Measurements from ENCODE around the gene UVSSA. TPM values are rescaled to one million over a fixed set of nuclear protein-coding genes. Genes with fewer than 3 reads are reported as not detected.

The UVSSA gene
- total and polyA plus RNA-seq, 9 of the 15 experiments (the other 6 are each of a cell fraction or from before 2014, with no cell fraction given) = 0.21 to 14.6 (median 3.3) TPM

GRCh38 chr4:1354136-1354982 is 7.4 kb downstream of the UVSSA start:
- H2AFZ ChIP-seq (ENCODE audit: low read depth, low read length) = no peak overlapping the region
- DNase-seq (ENCODE audit: extremely low read depth in 1 of 4, low spot score in 3 of 4) (no peak), ATAC-seq (0 out of 3 replicates have a peak, but pooled peaks have one; percentile 15), FAIRE-seq (no peak)
- peaks cover 10% of the 10 kb centered on the region; the same call in 1 of the 2 replicates for H4K20me1 ChIP-seq (replicated peaks; ENCODE audit: control insufficient read depth, insufficient read depth, low read length)
- no peak overlapping the region for H3K27ac ChIP-seq (ENCODE audit: extremely low read depth, low read depth, low read length)
- POLR2A ChIA-PET = interaction anchor here (0.6 to 0.9 kb wide), 3 partner anchors 155 to 1043 kb away, joined by 3 to 4 read pairs (median 3); no protein-coding TSS in a partner anchor
- 76% methylated on average over 24 of the region's 36 CpGs for WGBS (ENCODE audit: insufficient coverage, low coverage, missing lambda C conversion rate)
- no peak overlapping the region for H3K9ac ChIP-seq (ENCODE audit: insufficient read depth in 1 of 2, low read depth in 2 of 2, low read length in 2 of 2)
- H3K9me1 ChIP-seq (ENCODE audit: control insufficient read depth, insufficient read depth, low read length) = peaks cover 4% of the 10 kb centered on the region
- CTCF ChIA-PET (ENCODE audit: low intra/inter-chr PET ratio) = no interaction called here
- H3K4me1 ChIP-seq (replicated peaks in 1 of 2; ENCODE audit: control insufficient read depth in 2 of 2, insufficient read depth in 2 of 2, low read length in 2 of 2) = peaks cover 0 to 62% of the 10 kb centered on the region in 2 experiments; a peak in 3 of 5 replicates
- 0 out of 2 replicates have a peak, but pooled peaks have one; percentile 16 for TF ChIP-seq RBFOX2 (IDR thresholded peaks at IDR 0.05; ENCODE audit: low read depth, low read length)
- TF ChIP-seq ELF1 (tag; IDR thresholded peaks at IDR 0.05) = no peak
- TF ChIP-seq ZNF655 (CRISPR knock-in tag; IDR thresholded peaks at IDR 0.05) = no peak
- no peak for TF ChIP-seq NR0B1 (IDR thresholded peaks at IDR 0.05; ENCODE audit: partially characterized antibody)
- TF ChIP-seq RAD21 (CRISPR knock-in tag; conservative IDR thresholded peaks at IDR 0.05 in 1 of 2, IDR thresholded peaks at IDR 0.05 in 1 of 2) = 0 out of 4 replicates have a peak, but pooled peaks of 1 of the 2 experiments have one; percentile 5
- no peak for TF ChIP-seq MAZ (CRISPR knock-in tag; conservative IDR thresholded peaks at IDR 0.05 in 1 of 2, IDR thresholded peaks at IDR 0.05 in 1 of 2)
- TF ChIP-seq CTCF (IDR thresholded peaks at IDR 0.05 in 2 of 3, conservative IDR thresholded peaks at IDR 0.05 in 1 of 3; ENCODE audit: insufficient read depth in 2 of 3, low read depth in 1 of 3, low read length in 3 of 3) = peak in 1 of 3 experiments; percentile 26; a peak in 1 of 6 replicates
- TF ChIP-seq POLR2G (IDR thresholded peaks at IDR 0.05; ENCODE audit: low read depth, low read length) = peak; percentile 20
- no TSS peak for BruUV-seq (replicated peaks)
- in situ Hi-C loops (cut with MboI) = loop anchor here (5.0 kb wide), 2 partner anchors 222 to 273 kb away; no protein-coding TSS in a partner anchor
- intact Hi-C loops (cut with micrococcal nuclease) = loop anchor here (10.0 kb wide), 1 partner anchor 370 kb away; the partner anchor contains the start of genes TACC3 and TMEM129
- H3K79me2 ChIP-seq (ENCODE audit: control insufficient read depth, insufficient read depth, low read length) = no peaks in the 10 kb centered on the region
- peaks cover 44% of the 10 kb centered on the region; the same call in 2 of the 3 replicates for H3K36me3 ChIP-seq (ENCODE audit: control insufficient read depth, insufficient read depth, low read length)
- H3K4me2 ChIP-seq (ENCODE audit: insufficient read depth, low read length) = no peak overlapping the region
- no peaks in the 10 kb centered on the region for H3K27me3 ChIP-seq (ENCODE audit: control insufficient read depth in 2 of 2, insufficient read depth in 2 of 2, low read length in 2 of 2)
- no peak overlapping the region for H3K4me3 ChIP-seq
- no peaks in the 10 kb centered on the region for H3K9me3 ChIP-seq (replicated peaks; ENCODE audit: control insufficient read depth, insufficient read depth, low read depth, low read length)

Measured in K562 (cell line).